HG03097 (cell line): ENCODE measurements around the gene SLC31A1.
"Not testable (repeated sequence)": the region's sequence is repeated elsewhere in the genome, so short reads cannot be mapped to it uniquely, and the experiment has no call there.

ENCODE experiments used
- ATAC-seq: cut with Tn5 transposase; IDR thresholded peaks from one replicate; pipeline ENCODE4 v1.9.1; 2021; ENCODE audit not compliant: unreplicated experiment, low FRiP score

The SLC31A1 gene

DNA sequence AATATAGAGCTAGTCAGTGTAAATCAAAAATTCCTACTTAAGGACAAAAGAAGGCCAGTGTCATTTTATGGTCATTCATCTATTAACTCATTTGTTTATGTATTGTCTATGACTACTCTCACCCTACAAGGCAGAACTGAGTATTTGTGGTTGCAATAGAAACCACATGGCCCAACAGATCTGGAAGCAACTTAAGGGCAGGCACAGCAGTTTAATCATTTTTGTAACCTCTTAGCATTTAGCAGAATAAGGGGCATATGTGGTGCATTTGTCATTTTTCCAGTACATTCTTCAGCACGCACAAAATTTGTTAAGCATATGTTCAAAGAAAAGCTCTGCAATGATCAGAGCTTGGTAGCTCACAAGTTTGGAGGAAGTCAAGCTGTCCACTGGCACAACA, 1.4 kb upstream of the SLC31A1 start:
- ATAC-seq = peak; percentile 43

DNA sequence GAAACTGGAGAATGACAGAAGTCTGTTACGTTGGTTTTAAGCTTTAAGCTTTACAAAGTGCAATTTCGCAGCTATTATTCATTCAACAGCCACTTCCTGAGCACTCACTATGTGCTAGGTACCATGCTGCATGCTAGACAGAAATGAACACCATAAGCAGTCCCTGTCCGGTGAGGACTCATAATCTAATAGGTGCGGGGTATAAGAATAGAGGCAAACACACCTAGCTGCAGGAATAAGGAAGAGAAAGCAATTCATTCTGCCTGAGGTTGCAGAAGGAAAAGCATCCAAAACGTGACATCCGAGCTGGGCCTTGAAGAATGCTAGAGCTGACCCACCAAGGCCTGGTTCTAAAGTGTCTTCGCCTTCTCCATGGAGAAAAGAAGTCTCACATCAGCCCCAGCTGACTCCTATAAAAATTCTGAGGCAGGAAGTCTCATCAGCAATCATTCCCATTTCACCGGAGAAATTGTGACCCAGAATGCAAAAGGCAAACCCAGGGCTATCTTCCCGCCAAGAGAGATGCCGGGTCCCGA, 809 bp upstream of the SLC31A1 start:
- no peak for ATAC-seq

DNA sequence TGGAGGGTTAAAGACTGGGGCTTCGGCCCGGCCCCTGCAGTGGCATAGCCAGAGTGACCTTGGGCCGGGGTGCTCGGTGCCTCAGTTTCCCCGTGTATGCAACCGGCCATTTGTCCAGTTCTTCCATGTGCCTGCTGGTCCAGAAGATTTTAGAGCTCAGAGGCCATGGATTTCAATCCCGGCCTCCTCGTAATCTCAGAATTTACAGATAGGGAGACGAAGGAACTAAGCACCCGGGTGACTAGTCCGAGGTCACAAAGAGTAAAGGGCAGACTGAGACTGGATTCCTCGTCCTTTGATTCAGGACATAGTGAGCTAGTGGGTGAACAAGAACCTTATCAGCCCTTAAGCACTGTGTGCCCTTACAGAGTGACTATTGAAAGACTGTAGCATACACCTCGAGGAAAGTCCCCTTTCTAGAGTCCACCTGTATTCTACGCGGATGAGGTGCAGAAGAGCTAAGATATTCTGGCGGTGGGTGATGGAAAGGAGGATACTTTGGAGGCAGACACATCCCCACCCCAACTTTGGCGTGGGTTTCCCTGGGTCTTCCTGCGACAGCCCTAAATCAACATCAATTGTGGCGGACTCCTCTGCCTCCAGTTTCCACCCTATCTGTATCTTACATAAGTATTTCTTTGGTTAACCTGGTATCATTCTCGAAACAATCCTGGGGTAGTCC, 597 bp downstream of the SLC31A1 start:
- ATAC-seq = no peak

DNA sequence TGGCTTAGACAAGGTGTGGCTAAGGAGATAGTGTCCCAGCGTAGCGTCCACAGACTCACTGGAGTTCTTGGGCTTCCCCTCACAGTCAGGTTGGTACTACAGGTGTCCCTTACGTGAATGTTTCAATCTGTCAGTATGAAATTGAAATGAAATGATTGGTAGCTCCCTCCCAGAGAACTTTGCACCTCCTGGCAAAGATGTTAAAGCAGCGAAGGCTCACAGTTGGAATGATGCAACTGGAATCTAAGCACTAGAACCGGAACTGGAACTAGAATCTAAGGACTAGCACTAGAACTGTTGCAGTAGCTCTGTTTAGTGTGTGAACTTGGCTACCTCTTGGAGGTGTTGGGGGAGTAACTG, 1.1 kb downstream of the SLC31A1 start:
- no peak for ATAC-seq

DNA sequence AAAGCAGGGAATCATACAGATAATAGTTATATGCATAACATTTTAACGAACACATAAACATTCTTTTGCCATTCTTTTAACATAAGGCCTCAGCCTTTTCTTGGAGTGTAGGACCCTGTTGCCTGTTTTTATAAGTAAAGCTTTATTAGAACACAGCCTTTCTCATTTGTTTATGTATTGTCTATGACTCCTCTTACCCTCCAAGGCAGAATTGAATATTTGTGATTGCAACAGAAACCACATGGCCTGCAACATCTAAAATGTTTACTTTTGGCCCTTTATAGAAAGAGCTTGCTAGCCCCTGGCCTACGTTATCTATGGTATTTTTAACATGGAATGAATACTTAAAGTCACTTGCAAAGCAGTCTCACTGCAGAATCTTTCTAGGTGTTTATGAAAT, 2.6 kb downstream of the SLC31A1 start:
- ATAC-seq = no peak

DNA sequence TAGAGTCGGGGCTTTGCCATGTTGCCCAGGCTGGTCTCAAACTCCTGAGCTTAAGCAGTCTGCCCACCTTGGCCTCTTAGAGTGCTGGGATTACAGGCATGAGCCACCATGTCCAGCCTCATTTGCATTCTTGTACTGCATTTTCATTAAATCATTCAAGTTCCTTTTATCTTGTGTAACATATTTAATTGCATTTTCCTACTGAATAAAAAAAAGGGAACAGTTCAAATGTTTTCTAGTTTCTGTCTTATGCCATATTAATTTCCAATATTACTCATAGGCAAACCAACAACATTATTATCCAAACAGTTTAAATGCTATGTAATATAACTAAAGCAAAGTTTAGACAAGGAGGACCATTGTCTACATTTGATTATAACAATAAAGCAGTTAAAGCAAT, 6.1 kb downstream of the SLC31A1 start:
- ATAC-seq = no peak

DNA sequence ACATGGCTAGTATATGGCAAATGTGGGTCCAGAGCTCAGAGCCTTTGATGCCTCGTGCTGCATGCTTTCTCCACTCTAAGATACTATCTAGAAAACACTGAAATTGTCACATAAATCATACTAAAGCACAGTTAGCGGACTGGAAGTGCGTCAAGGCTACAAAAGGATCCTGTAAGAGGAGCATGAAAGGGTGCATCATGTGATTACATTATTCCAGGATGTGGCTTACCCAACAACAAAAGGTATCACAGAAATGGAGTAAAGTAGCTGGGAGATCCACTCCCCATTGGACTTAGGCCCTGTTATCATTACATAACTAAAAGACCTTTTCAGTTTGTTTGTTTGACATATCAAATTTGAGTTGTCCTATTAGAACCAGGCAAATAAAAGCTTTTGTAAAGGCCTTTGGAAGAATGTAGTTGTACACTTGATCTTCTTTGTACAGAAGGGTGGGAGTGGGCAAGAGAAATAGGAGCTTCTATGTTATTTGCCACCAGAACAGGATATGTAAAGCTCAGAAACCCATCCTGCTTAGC, 6.9 kb downstream of the SLC31A1 start:
- ATAC-seq = no peak

DNA sequence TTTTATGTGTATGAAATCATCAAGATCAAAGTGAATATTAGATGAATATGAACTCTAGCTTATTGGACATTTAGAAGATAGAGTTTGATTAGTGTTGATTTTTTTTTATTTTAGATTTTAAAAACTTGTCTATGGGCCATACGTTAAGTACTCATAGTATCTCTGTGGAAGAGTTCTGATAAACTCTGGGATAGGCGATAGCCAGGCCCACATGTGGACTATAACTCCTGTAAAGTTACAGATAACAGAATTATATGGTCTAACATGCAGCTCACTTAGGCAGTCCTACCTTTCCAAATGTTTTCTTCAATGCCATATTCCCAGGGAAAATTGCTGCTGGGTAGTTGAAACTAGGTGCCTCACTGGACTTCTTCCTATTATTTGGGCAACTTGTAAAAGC, 10.4 kb downstream of the SLC31A1 start:
- no peak for ATAC-seq

DNA sequence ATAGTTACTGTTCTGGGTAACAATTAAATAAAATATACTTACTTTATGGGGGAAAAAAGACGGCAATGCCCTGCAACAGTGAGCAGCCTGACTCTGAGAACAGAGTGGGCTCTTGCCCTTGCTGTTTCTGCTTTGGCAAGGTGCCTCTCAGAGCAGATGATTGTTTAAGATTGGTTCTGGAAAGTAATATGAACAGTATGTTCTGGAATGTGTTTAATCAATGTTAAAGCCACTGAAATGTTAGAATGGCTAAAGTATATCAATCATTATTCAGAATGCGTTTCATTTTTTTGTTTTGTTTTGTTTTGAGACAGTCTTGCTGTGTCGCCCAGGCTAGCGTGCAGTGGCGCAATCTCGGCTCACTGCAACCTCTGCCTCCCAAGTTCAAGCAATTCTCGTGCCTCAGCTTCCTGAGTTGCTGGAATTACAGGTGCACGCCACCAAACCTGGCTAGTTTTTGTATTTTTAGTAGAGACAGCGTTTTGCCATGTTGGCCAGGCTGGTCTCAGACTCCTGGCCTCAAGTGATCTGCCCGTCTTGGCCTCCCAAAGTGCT, 14.4 kb downstream of the SLC31A1 start:
- ATAC-seq = not testable (repeated sequence)

DNA sequence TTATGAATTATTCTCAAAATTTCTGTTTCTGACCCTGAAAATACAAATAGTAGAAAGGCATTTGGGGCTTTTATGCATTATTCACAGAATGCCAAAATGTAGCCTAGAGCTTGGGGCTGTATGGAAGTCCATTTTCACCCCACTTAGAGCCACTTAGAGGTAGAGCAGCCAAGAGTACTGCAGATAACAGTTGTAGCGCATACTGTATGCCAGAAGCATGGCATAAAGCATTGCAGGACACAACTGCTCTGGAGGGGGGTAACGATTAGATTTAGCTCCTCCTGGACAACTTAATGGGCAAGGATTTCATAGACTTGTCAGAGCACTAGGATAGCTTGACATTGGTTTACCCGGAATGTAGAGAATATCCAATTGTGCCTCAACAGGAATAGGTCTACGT, 15.7 kb downstream of the SLC31A1 start:
- ATAC-seq = no peak

DNA sequence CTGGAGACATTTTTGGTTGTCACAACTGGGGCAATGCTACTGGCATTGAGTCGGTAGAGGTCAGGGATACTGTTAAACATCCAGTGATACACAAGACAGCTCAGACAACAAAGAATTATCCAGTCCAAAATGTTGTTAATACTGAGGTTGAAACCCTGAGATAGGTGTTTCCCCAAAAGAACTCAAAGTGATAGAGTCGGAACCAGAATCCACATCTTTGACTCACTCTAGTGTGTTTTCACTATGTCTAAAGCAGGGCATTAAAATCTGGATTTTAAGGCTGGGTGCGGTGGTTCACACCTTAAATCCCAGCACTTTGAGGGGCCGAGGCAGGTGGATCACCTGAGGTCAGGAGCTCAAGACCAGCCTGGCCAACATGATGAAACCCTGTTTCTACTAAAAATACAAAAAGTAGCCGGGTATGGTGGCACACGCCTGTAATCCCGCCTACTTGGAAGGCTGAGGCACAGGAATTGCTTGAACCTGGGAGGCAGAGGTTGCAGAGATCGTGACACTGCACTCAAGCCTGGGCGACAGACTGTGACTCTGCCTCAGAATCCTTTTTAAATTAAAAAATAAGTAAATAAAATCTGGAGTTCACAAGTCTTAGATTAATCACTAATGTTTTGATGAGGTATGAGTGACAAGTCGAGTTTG, 17.0 kb downstream of the SLC31A1 start:
- no peak for ATAC-seq

DNA sequence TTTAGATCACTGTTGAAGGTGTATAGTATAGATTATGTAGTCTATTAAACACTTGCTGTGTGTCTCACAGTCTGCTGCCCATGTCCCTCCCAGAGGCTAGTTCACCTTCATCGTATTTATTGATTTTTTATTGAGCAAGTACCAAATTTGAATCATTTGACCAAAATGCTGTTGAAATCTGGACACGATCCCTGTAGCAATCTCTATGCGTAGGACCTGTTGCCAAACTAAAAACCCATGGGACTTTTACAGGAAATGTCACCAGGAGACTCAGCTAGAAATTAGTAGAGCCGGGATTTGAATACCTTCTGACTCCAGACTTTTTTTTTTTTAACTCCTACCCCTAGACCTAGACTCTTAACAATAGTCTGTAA, 17.5 kb downstream of the SLC31A1 start:
- ATAC-seq = no peak

DNA sequence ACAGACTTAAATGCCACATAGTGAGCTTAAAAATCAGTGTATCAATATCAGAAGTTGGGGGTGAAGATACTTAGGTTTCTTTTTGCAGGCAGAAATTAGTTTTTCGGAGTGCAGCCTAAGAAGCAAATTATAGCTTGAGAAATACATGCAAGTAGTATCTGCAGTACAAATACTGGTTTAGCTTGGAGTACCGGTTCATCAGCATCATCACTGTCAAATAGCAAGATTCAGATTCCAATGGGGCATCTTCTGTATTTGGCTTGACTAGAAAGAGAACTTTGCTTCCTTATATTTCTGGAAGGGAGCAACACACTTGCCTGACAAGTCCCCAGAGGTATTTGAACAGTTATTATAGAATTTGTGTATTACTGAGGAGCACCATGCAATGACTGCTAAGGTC, 19.8 kb downstream of the SLC31A1 start:
- no peak for ATAC-seq

DNA sequence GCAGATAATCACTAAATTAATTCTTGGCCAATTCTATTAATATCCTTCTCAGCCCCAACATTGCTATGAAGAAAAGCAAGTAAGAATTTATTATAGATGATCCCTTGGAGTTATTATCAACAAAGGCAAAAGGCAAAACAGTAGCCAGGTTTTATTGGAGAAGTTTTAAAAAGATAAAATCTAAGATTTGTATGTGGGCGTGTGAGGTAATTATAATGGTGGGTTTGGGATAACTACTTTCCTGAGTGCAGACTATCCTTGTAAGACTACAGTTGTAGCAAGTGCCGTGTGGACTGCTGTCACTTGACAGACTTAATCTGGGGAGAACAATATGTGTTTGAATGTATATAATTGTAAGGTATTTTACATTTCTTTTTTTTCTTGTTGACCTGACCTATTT, 23.2 kb downstream of the SLC31A1 start:
- no peak for ATAC-seq

DNA sequence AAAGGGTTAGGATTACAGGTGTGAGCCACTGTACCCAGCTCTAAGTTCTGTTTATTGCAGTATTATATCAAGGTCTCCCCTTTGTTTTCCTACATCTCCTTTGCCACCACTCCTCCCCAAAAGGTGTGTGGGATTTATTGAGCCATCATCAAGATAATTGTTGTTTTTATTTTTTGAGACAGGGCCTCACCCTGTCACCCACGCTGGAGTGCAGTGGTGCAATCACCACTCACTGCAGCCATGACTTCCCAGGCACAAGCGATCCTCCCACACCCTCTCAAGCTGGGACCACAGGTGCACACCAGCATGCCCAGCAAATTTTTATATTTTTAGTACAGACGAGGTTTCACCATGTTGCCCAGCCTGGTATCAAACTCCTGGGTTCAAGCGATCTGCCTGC, 24.6 kb downstream of the SLC31A1 start:
- no peak for ATAC-seq

DNA sequence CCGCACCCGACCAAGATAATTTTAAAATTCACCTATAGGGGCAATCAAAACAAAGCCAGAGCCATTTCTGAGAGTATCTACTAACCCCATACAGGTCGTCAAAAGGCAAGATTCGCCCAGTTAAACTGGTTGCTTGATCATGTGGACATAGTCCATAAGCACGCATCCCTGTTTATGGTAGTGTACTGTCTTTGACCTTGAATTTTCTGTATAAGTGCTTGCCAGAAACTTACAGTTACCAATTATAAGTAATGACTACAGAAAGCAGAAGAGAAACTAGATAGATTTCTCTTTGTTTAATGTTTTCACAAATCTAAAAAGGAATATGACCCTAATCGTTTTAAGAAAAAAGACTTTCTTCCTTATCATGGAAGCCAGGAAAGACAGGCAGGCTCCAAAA, 25.6 kb downstream of the SLC31A1 start:
- ATAC-seq = no peak

DNA sequence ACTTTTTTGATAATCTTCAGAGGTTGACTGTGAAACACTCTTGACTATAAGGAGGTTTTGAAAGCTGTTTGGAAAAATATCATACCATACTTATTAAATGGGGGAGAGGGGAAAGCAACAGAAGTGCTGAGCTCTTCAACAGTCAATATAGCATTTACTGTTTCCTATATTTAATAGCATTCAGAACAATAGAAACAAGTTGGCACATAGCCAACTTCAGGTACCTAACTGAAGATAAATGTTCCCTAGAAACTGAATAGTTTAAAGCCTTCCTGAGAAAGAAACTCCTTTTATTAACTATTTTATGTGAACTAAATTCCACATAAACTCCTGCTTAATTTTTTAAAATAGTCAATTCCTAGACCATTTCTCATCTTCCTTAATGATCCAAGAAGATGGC, 26.3 kb downstream of the SLC31A1 start:
- no peak for ATAC-seq

DNA sequence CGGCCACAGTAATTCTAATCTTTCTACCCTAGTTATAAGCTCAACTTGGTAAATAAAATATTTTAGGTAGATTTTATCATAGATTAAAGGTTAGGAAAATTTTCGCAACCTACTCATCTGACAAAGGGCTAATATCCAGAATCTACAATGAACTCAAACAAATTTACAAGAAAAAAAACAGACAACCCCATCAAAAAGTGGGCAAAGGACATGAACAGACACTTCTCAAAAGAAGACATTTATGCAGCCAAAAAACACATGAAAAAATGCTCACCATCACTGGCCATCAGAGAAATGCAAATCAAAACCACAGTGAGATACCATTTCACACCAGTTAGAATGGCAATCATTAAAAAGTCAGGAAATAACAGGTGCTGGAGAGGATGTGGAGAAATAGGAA, 28.3 kb downstream of the SLC31A1 start:
- not testable (repeated sequence) for ATAC-seq

DNA sequence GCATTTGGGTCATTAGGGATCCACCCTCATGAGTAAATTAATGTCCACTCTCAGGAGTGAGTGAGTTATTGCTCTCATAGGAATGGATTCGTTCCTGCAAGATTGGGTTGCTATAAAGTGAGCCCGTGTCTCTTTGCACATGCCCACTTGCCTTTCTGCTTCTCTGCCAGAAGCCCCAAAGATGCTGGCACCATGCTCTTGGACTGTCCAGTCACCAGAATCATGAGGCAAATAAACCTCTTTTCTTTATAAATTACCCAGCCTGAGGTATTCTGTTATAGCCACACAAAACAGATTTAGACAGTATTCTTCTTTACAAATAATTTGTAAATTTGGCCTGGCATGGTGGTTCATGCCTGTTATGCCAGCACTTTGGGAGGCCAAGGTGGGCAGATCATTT, 29.5 kb downstream of the SLC31A1 start:
- no peak for ATAC-seq

DNA sequence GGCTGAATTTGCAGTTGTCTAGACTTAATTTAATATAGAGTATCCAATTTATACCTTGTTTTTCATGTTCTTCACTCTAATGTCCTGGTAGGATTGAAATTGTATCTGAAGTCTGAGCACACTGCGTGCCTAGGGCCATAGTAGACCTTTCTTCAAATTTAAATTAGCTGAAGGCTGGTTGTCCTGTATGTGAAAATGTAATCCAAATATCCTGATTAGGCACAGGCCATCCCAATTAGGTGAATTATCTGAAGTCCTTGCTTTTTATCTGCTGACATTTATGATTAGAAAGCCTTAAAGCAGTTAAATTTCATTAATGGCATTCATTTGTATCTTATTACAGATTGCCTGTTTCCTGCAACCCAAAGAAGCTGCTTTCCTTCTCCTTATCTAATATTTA, 33.6 kb downstream of the SLC31A1 start:
- no peak for ATAC-seq

DNA sequence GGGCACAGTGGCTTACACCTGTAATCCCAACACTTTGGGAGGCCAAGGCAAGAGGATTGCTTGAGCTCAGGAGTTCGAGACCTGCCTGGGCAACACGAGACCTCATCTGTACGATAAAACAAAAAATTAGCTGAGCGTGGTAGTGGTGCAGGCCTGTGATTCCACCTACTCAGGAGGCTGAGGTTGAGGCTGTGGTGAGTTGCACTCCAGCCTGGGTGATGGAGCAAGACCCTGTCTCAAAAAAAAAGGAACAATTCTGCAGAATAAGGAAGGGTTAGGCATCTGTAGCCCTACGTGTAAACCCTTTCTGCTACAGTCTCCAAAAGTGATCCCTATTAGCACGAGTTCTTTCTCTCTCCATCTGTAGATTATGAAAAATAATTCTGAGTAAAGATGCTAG, 34.1 kb downstream of the SLC31A1 start:
- ATAC-seq = no peak

DNA sequence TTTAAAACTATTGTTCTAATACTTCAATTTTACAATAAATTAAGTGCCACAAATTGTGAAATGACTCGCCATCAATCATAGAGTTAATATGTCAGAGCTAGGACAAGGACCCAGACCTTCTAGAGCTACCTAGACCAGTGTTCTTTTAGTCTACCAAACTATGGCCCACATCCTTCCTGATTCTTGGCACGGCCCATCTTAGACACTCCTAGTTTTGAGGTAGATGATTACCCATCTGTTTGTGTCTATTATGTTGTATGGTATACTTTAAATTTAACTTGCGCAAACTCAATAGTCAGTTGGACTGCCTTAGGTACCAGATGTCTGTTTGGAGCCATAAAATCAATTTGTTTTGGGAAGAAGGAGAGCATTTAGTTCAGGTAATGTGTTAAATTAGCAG, 36.5 kb downstream of the SLC31A1 start:
- ATAC-seq = no peak
